B cell (primary cell): ENCODE measurements around the gene RTF2. TPM values are rescaled to one million over a fixed set of nuclear protein-coding genes. Genes with fewer than 3 reads are reported as not detected.

ENCODE experiments used
- ATAC-seq: fragments of 200-7000 bp; cut with Tn5 transposase; one replicate; pipeline ENCODE4 v1.10.0; 2021; ENCODE audit warnings: low read depth, mild to moderate bottlenecking, moderate number of reproducible peaks, moderate library complexity
- CTCF ChIA-PET: fragments of 350-600 bp; sonication (Branson Sonifier 250); formaldehyde crosslinking; loops from one replicate; lab custom pipeline; 2021; ENCODE audit warnings: antibody characterized with exemption, inconsistent platforms; lab: Charles Lee
- POLR2A ChIA-PET: fragments of 350-600 bp; sonication (Branson Sonifier 250); formaldehyde crosslinking; loops from one replicate; lab custom pipeline; 2021; ENCODE audit warnings: antibody characterized with exemption; lab: Charles Lee
- DNase-seq: peaks from one replicate; pipeline ENCODE4 v3.0.0; 2013
- H2AFZ ChIP-seq: 2 replicates; pipeline ENCODE4 v1.6.1; 2012; ENCODE audit warnings: mild to moderate bottlenecking, low read depth, low read length; ENCODE audit not compliant: insufficient read depth, poor library complexity, severe bottlenecking
- H3K27ac ChIP-seq, 2 donors: 1 replicate in 1 of 2; 2 replicates in 1 of 2; pipeline ENCODE4 v1.5.1; 2012 to 2013; ENCODE audit warnings: low read length in 2 of 2, mild to moderate bottlenecking in 2 of 2, moderate library complexity in 1 of 2
- H3K27me3 ChIP-seq, 4 experiments: fragments of 200-600 bp in 1 of 4; sonication (generic) in 1 of 4; replicated peaks in 1 of 4; 1 replicate in 2 of 4; 2 replicates in 2 of 4; pipeline versions ENCODE4 v1.6.1 to v1.7.0; 2013 to 2016; ENCODE audit warnings: low read length in 3 of 4, mild to moderate bottlenecking in 2 of 4, mixed read lengths in 1 of 4, moderate library complexity in 1 of 4; ENCODE audit not compliant: insufficient read depth in 4 of 4, control insufficient read depth in 3 of 4; ENCODE audit errors: control extremely low read depth in 1 of 4
- H3K36me3 ChIP-seq, 2 experiments: replicated peaks in 1 of 2; 1 replicate in 1 of 2; 2 replicates in 1 of 2; pipeline versions ENCODE4 v1.6.1 to v1.7.1; 2013; ENCODE audit warnings: low read length in 1 of 2; ENCODE audit not compliant: insufficient read depth in 2 of 2, control insufficient read depth in 1 of 2; ENCODE audit errors: control extremely low read depth in 1 of 2, extremely low read depth in 1 of 2
- H3K4me1 ChIP-seq, 2 donors: fragments of 200-600 bp in 1 of 2; sonication (generic) in 1 of 2; 1 replicate in 1 of 2; 2 replicates in 1 of 2; pipeline versions ENCODE4 v1.5.1 to v1.6.1; 2013 to 2017; ENCODE audit warnings: low read length in 2 of 2; ENCODE audit not compliant: control insufficient read depth in 2 of 2, insufficient read depth in 2 of 2
- H3K4me2 ChIP-seq: replicated peaks from 2 replicates; pipeline ENCODE3; 2012; ENCODE audit warnings: mild to moderate bottlenecking, low read depth, low read length; ENCODE audit not compliant: poor library complexity, severe bottlenecking
- H3K4me3 ChIP-seq, 5 experiments: fragments of 200-600 bp in 1 of 5; sonication (generic) in 1 of 5; 1 replicate in 3 of 5; 2 replicates in 2 of 5; pipeline versions ENCODE4 v1.5.1 to v1.7.0; 2011 to 2016; ENCODE audit warnings: low read length in 4 of 5, mild to moderate bottlenecking in 4 of 5, low read depth in 2 of 5, control low read depth in 1 of 5, moderate library complexity in 1 of 5; ENCODE audit not compliant: insufficient read depth in 1 of 5; ENCODE audit errors: control extremely low read depth in 1 of 5, extremely low read depth in 1 of 5
- H3K79me2 ChIP-seq: fragments of 200-600 bp; sonication (generic); one replicate; pipeline ENCODE4 v1.6.0; 2016; ENCODE audit warnings: low read length; ENCODE audit not compliant: control insufficient read depth, insufficient read depth
- H3K9ac ChIP-seq: fragments of 200-600 bp; sonication (generic); 2 replicates; pipeline ENCODE4 v1.6.1; 2017; ENCODE audit warnings: mild to moderate bottlenecking, low read length, moderate library complexity
- H3K9me3 ChIP-seq, 3 donors: one replicate each; pipeline versions ENCODE4 v1.6.1 to v1.7.1; 2013; ENCODE audit warnings: low read length in 2 of 3; ENCODE audit not compliant: control insufficient read depth in 2 of 3, insufficient read depth in 1 of 3; ENCODE audit errors: control extremely low read depth in 1 of 3
- H4K20me1 ChIP-seq: 2 replicates; pipeline ENCODE4 v1.6.0; 2012; ENCODE audit warnings: mild to moderate bottlenecking, low read length; ENCODE audit not compliant: insufficient read depth, control insufficient read depth, poor library complexity, severe bottlenecking
- H3K27ac Mint-ChIP-seq: one replicate; pipeline ENCODE4 v1.8.0; 2021; ENCODE audit warnings: mixed read lengths
- H3K27me3 Mint-ChIP-seq: one replicate; pipeline ENCODE4 v1.8.0; 2021; ENCODE audit warnings: mixed read lengths
- H3K4me1 Mint-ChIP-seq: one replicate; pipeline ENCODE4 v1.8.0; 2021; ENCODE audit warnings: mixed read lengths
- H3K4me3 Mint-ChIP-seq: one replicate; pipeline ENCODE4 v1.8.0; 2021; ENCODE audit warnings: mixed read lengths
- H3K9me3 Mint-ChIP-seq: one replicate; pipeline ENCODE4 v1.8.0; 2022; ENCODE audit warnings: mixed read lengths; ENCODE audit not compliant: insufficient read depth
- CTCF ChIP-seq: fragments of 200-600 bp; IDR thresholded peaks from one replicate; pipeline ENCODE4 v1.8.0; 2022; ENCODE audit warnings: antibody characterized with exemption, mild to moderate bottlenecking
- EZH2 ChIP-seq: IDR thresholded peaks from 2 replicates; pipeline ENCODE4 v1.6.1; 2012; ENCODE audit warnings: borderline replicate concordance, low read depth, mild to moderate bottlenecking, moderate library complexity, low read length; ENCODE audit not compliant: insufficient read depth, poor library complexity, severe bottlenecking
- WGBS: methylation state at CpG from one replicate; pipeline ENCODE4 v1.1.5; 2013; ENCODE audit warnings: missing lambda C conversion rate; ENCODE audit not compliant: insufficient coverage; 5-methylcytosine and 5-hydroxymethylcytosine counted together
- intact Hi-C: fragments of 100-400 bp; cut with micrococcal nuclease; formaldehyde crosslinking; loops from one replicate; pipeline ENCODE4 v1.10.0; 2022
- polyA plus RNA-seq: library from polyadenylated mRNA; depleted of rRNA; stranded (reverse); fragments of >200 nt; gene quantifications from 2 replicates; pipeline ENCODE4 v1.2.3, GENCODE V29; 2012
- total RNA-seq, 2 donors: library from RNA; stranded (reverse); fragments of 120-200 nt in 1 of 2; gene quantifications; 1 replicate in 1 of 2; 2 replicates in 1 of 2; pipeline versions ENCODE4 v1.2.3 to v1.2.4, GENCODE V29; 2013 to 2022

The RTF2 gene
- total and polyA plus RNA-seq, 2 donors (not counting 1 experiment from before 2014, with no cell fraction given): 34.6 to 78.4 TPM

- Histone ChIP-seq H3K4me1 (peaks cover 12 to 15% of the 10 kb centered on the region in 2 donors), H3K9me3 (peaks cover 0 to 3% (median 0%) of the 10 kb centered on the region in 3 donors), H3K27me3 (no peaks in the 10 kb centered on the region), H2AFZ (peak overlapping the region; percentile 40), H4K20me1 (no peaks in the 10 kb centered on the region), H3K9ac (no peak overlapping the region), H3K27ac (no peak overlapping the region), H3K36me3 (no peaks in the 10 kb centered on the region), H3K4me2 (no peak overlapping the region), H3K79me2 (no peaks in the 10 kb centered on the region), H3K4me3 (no peak overlapping the region)
- peaks cover 19% of the 10 kb centered on the region for H3K4me1 Mint-ChIP-seq
- H3K27ac Mint-ChIP-seq: no peak overlapping the region
- no peak overlapping the region for H3K4me3 Mint-ChIP-seq
- ATAC-seq (no peak), DNase-seq (no peak)
- WGBS: 79% methylated on average over 13 of the region's 17 CpGs
- ChIA-PET POLR2A (no interaction called here), CTCF (no interaction called here)
- TF ChIP-seq CTCF (no peak), EZH2 (no peak)
- no peaks in the 10 kb centered on the region for H3K27me3 Mint-ChIP-seq
- intact Hi-C loops: no loop called here
- no peaks in the 10 kb centered on the region for H3K9me3 Mint-ChIP-seq
Measured at GRCh38 chr20:56442389-56443365, 25.8 kb upstream of the RTF2 start.
